Endodermal cell (in vitro differentiated cells): ENCODE data around the gene RHEX. TPM values are rescaled to one million over a fixed set of nuclear protein-coding genes. Genes with fewer than 3 reads are reported as not detected.

Experiments
- DNase-seq: peaks from one replicate; pipeline ENCODE4 v3.0.0-alpha.2; 2017
- H3K27ac ChIP-seq: 2 replicates; pipeline ENCODE4 v1.5.1; 2013; ENCODE audit warnings: mild to moderate bottlenecking, low read depth, low read length, moderate library complexity
- H3K27me3 ChIP-seq: 2 replicates; pipeline ENCODE4 v1.6.1; 2013; ENCODE audit warnings: mild to moderate bottlenecking, low read length, moderate library complexity; ENCODE audit not compliant: insufficient read depth, control insufficient read depth, poor library complexity, severe bottlenecking
- H3K36me3 ChIP-seq: 2 replicates; pipeline ENCODE4 v1.7.0; 2013; ENCODE audit warnings: mild to moderate bottlenecking, low read length, moderate library complexity; ENCODE audit not compliant: control insufficient read depth, insufficient read depth
- H3K4me1 ChIP-seq: one replicate; pipeline ENCODE4 v1.7.0; 2013; ENCODE audit warnings: low read length; ENCODE audit not compliant: control insufficient read depth, insufficient read depth
- H3K4me3 ChIP-seq: 2 replicates; pipeline ENCODE4 v1.5.1; 2013; ENCODE audit warnings: mild to moderate bottlenecking, low read length, moderate library complexity
- H3K9ac ChIP-seq: 2 replicates; pipeline ENCODE4 v1.6.1; 2013; ENCODE audit warnings: mild to moderate bottlenecking, low read length, moderate library complexity; ENCODE audit not compliant: poor library complexity, severe bottlenecking; ENCODE audit errors: extremely low read depth
- H3K9me3 ChIP-seq: 2 replicates; pipeline ENCODE4 v1.6.1; 2013; ENCODE audit warnings: mild to moderate bottlenecking, low read length, moderate library complexity; ENCODE audit not compliant: control insufficient read depth
- H3K27ac Mint-ChIP-seq: 2 replicates; pipeline ENCODE4 v1.8.0; 2020; ENCODE audit warnings: mixed read lengths
- H3K27me3 Mint-ChIP-seq: 2 replicates; pipeline ENCODE4 v1.8.0; 2021; ENCODE audit warnings: mild to moderate bottlenecking, mixed read lengths; ENCODE audit not compliant: insufficient read depth
- H3K36me3 Mint-ChIP-seq: 2 replicates; pipeline ENCODE4 v1.8.0; 2020; ENCODE audit warnings: low read depth, mixed read lengths
- H3K4me1 Mint-ChIP-seq: 2 replicates; pipeline ENCODE4 v1.8.0; 2020; ENCODE audit warnings: mixed read lengths
- H3K4me3 Mint-ChIP-seq: 2 replicates; pipeline ENCODE4 v1.8.0; 2020; ENCODE audit warnings: mild to moderate bottlenecking, moderate library complexity, mixed read lengths
- H3K9me3 Mint-ChIP-seq: 2 replicates; pipeline ENCODE4 v1.8.0; 2020; ENCODE audit warnings: mild to moderate bottlenecking, mixed read lengths
- CTCF ChIP-seq: fragments of 200-600 bp; sonication (generic); conservative IDR thresholded peaks from 2 replicates; pipeline ENCODE4 v1.5.0; 2021; ENCODE audit warnings: antibody characterized with exemption, mild to moderate bottlenecking
- whole genome bisulfite sequencing, 2 experiments: methylation state at CpG; one replicate each; pipeline versions ENCODE4 v1.1.5 to v1.1.7; 2013; ENCODE audit warnings: missing lambda C conversion rate in 2 of 2, mixed read lengths in 1 of 2; ENCODE audit not compliant: insufficient coverage in 1 of 2, insufficient read length in 1 of 2; 5-methylcytosine and 5-hydroxymethylcytosine counted together
- total RNA-seq, 2 donors: library from RNA; stranded (reverse); fragmentation: NEBNext Ultra II Directional in 1 of 2; extraction: Animal tissue kit (Norgen Biotek cat#: 25700) in 1 of 2; gene quantifications; 2 replicates in 1 of 2; 3 replicates in 1 of 2; pipeline ENCODE4 v1.2.1, GENCODE V29; 2021

The RHEX gene
- total RNA-seq, 2 donors from 2014 or later: not detected

DNA sequence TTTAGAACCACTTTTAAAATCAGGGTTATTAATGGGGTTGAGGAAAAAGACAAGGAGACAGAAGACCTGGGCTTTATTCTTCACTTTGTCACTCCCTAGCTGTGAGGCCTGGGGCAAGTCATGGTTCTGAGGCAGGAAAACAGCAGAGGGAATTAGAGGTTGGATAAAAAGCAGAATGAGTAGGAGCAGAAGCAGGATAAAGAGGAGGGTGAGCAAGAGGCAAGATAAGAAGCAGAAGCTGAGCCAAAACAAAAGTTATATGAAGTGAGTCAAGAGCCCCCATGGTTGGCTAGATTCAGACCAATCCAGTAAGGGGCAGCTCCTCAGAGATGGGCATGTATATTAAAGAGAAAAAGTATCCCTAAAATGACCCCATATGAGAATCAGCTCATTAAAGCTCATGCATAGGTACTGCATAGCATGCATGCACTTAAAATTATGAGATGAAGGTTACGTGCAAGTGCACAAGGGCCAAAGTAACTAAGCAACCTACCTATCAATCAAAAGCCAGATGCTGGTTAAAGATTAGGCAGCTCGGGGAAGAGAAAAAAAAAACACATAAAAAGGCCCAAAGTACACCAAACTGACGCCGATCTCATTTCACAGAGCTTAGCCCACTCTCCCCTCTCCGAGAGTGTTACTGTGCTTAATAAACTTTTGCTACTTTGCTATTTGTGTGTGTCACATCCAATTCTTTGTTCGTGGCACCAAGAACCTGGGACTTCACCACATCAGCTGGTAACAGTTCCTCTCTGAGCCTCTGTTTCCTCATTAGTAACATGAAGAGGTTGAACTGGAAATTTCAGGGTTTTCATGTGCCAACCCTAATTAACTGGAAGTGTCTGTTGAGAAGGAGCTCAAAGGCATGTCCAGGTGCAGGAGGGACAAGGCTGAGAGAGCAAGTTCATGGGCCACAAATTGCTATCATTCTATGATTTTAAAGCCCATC lies 62.0 kb downstream of the RHEX start:
- Mint-ChIP-seq H3K4me3 (no peak overlapping the region), H3K36me3 (no peaks in the 10 kb centered on the region), H3K27me3 (peaks cover 47% of the 10 kb centered on the region), H3K27ac (no peak overlapping the region), H3K4me1 (peaks cover 14% of the 10 kb centered on the region), H3K9me3 (peaks cover 3% of the 10 kb centered on the region)
- peaks cover 43% of the 10 kb centered on the region for H3K27me3 ChIP-seq
- no peak overlapping the region for H3K9ac ChIP-seq
- H3K9me3 ChIP-seq: peaks cover 1% of the 10 kb centered on the region
- no peaks in the 10 kb centered on the region for H3K4me1 ChIP-seq
- no peak overlapping the region for H3K4me3 ChIP-seq
- no peaks in the 10 kb centered on the region for H3K36me3 ChIP-seq
- TF ChIP-seq CTCF: no peak
- 91 to 100% methylated on average over 4 to 6 of the region's 6 CpGs for WGBS, 2 experiments
- DNase-seq: no peak
- H3K27ac ChIP-seq: no peak overlapping the region

DNA sequence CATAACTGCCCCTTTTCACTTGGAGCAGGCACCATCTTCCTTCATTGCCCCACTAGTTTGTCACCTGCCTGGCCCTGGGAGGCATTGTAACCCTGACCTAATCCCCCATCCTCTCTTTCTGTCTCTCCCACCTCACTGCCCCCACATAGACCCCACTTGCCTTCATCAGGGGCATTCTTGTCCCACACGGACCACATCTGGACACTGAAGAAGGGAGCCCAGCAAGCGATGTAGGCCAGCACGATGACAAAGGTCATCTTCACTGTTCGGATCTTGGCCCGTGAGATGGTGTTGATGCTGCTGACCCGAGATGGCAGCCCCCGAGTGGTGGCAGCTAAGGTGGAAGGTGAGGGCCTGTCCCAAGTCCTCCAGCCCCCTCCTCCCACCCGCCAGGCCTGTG lies 62.8 kb downstream of the RHEX start:
- Mint-ChIP-seq H3K36me3 (no peaks in the 10 kb centered on the region), H3K27ac (no peak overlapping the region), H3K4me1 (peaks cover 14% of the 10 kb centered on the region), H3K4me3 (no peak overlapping the region), H3K27me3 (peaks cover 47% of the 10 kb centered on the region), H3K9me3 (peaks cover 7% of the 10 kb centered on the region)
- Histone ChIP-seq H3K4me1 (no peaks in the 10 kb centered on the region), H3K27ac (no peak overlapping the region), H3K9me3 (peaks cover 10% of the 10 kb centered on the region), H3K9ac (no peak overlapping the region), H3K4me3 (no peak overlapping the region), H3K36me3 (no peaks in the 10 kb centered on the region), H3K27me3 (peaks cover 43% of the 10 kb centered on the region)
- no peak for DNase-seq
- no peak for TF ChIP-seq CTCF
- WGBS, 2 experiments: 91 to 94% methylated on average over 6 to 8 of the region's 8 CpGs

DNA sequence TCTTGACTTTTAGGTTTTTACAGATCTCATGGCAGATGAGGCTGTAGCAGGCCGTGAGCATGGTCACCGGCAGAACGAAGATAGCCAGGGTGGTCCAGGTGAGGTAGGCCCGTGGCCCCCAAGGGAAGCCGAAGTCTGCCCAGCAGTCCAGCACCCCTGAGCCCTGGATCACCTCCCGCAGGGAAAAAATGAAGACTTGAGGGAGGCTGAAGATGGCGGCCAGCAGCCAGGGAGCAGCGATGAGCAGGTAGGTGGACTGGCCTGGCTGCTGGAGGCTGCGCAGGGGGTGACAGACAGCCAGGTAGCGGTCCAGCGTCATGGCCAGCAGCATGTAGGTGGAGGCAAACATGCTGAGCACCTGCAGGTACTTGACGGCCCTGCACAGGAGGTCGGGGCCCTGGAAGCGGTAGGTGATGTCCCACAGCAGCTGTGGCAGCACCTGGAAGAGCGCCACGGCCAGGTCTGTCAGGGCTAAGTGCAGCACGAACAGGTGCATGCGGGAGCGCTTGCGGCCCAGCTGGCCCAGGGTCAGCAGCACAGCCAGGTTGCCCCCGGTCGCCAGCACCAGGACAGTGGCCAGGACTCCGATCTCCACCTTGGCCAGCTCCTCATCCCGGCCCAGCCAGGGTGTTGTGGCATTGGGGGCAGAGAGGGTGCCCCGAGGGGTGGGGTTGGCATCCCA lies 63.4 kb downstream of the RHEX start:
- H3K27ac ChIP-seq: no peak overlapping the region
- no peak for TF ChIP-seq CTCF

More for the DNA sequence above, 63.4 kb downstream of the RHEX start:
- Histone ChIP-seq H3K4me3 (no peak overlapping the region), H3K9me3 (peaks cover 15% of the 10 kb centered on the region), H3K4me1 (no peaks in the 10 kb centered on the region), H3K27me3 (peaks cover 43% of the 10 kb centered on the region), H3K9ac (no peak overlapping the region), H3K36me3 (no peaks in the 10 kb centered on the region)
- no peak overlapping the region for H3K27ac Mint-ChIP-seq
- no peaks in the 10 kb centered on the region for H3K36me3 Mint-ChIP-seq
- DNase-seq: no peak
- 91 to 92% methylated on average over 13 to 25 of the region's 25 CpGs for WGBS, 2 experiments
- peaks cover 14% of the 10 kb centered on the region for H3K4me1 Mint-ChIP-seq
- peak overlapping the region; percentile 54 for H3K4me3 Mint-ChIP-seq
- peaks cover 10% of the 10 kb centered on the region for H3K9me3 Mint-ChIP-seq
- peaks cover 47% of the 10 kb centered on the region for H3K27me3 Mint-ChIP-seq
